Activated T-cell treated with anti-CD3 and anti-CD28 coated beads, Interleukin-2, amount 50 U/mL, for 24 hours (primary cell): ENCODE data around the gene PLCH1.

Source experiments
- DNase-seq: peaks from one replicate; pipeline ENCODE4 v3.0.0-alpha.2; 2020
- H3K27ac Mint-ChIP-seq: 2 replicates; pipeline ENCODE4 v1.8.0; 2020; ENCODE audit warnings: mild to moderate bottlenecking, mixed read lengths
- H3K27me3 Mint-ChIP-seq: 2 replicates; pipeline ENCODE4 v1.8.0; 2020; ENCODE audit warnings: mixed read lengths
- H3K36me3 Mint-ChIP-seq: 2 replicates; pipeline ENCODE4 v1.8.0; 2020; ENCODE audit warnings: low read depth, mixed read lengths
- H3K4me1 Mint-ChIP-seq: 2 replicates; pipeline ENCODE4 v1.8.0; 2020; ENCODE audit warnings: low read depth, mixed read lengths
- H3K4me3 Mint-ChIP-seq: 2 replicates; pipeline ENCODE4 v1.8.0; 2020; ENCODE audit warnings: mild to moderate bottlenecking, moderate library complexity, mixed read lengths
- H3K9me3 Mint-ChIP-seq: 2 replicates; pipeline ENCODE4 v1.8.0; 2020; ENCODE audit warnings: mixed read lengths

PLCH1 gene

GRCh38 chr3:155327871-155328270 lies 417.0 kb downstream of the PLCH1 start:
- no peak overlapping the region for H3K27ac Mint-ChIP-seq
- H3K36me3 Mint-ChIP-seq = no peaks in the 10 kb centered on the region
- no peaks in the 10 kb centered on the region for H3K4me1 Mint-ChIP-seq
- H3K27me3 Mint-ChIP-seq = no peaks in the 10 kb centered on the region
- no peak for DNase-seq
- H3K4me3 Mint-ChIP-seq = no peak overlapping the region
- H3K9me3 Mint-ChIP-seq = no peaks in the 10 kb centered on the region

GRCh38 chr3:155327430-155327829 lies 417.4 kb downstream of the PLCH1 start:
- no peak for DNase-seq
- Mint-ChIP-seq H3K27ac (no peak overlapping the region), H3K27me3 (no peaks in the 10 kb centered on the region), H3K9me3 (no peaks in the 10 kb centered on the region), H3K4me1 (no peaks in the 10 kb centered on the region), H3K36me3 (no peaks in the 10 kb centered on the region), H3K4me3 (no peak overlapping the region)

GRCh38 chr3:155326901-155327300 lies 418.0 kb downstream of the PLCH1 start:
- no peaks in the 10 kb centered on the region for H3K9me3 Mint-ChIP-seq
- DNase-seq = no peak
- no peaks in the 10 kb centered on the region for H3K4me1 Mint-ChIP-seq
- no peak overlapping the region for H3K27ac Mint-ChIP-seq
- no peaks in the 10 kb centered on the region for H3K27me3 Mint-ChIP-seq
- no peak overlapping the region for H3K4me3 Mint-ChIP-seq
- no peaks in the 10 kb centered on the region for H3K36me3 Mint-ChIP-seq

GRCh38 chr3:155326244-155326643 lies 418.6 kb downstream of the PLCH1 start:
- no peaks in the 10 kb centered on the region for H3K4me1 Mint-ChIP-seq
- no peaks in the 10 kb centered on the region for H3K27me3 Mint-ChIP-seq
- no peaks in the 10 kb centered on the region for H3K9me3 Mint-ChIP-seq
- no peak overlapping the region for H3K4me3 Mint-ChIP-seq
- H3K27ac Mint-ChIP-seq = no peak overlapping the region
- no peaks in the 10 kb centered on the region for H3K36me3 Mint-ChIP-seq
- DNase-seq = no peak
